Adipocyte (in vitro differentiated cells): ENCODE results near the gene CNTNAP4.

Experiments
- DNase-seq: peaks from one replicate; pipeline ENCODE4 v3.0.0-alpha.2; 2015; ENCODE audit warnings: low read depth
- H3K27me3 ChIP-seq: replicated peaks from 2 replicates; pipeline ENCODE4 v1.7.0; 2013; ENCODE audit warnings: mild to moderate bottlenecking, low read length, moderate library complexity; ENCODE audit not compliant: control insufficient read depth, insufficient read depth
- H3K36me3 ChIP-seq: 2 replicates; pipeline ENCODE4 v1.7.0; 2013; ENCODE audit warnings: low read length, mild to moderate bottlenecking, moderate library complexity; ENCODE audit not compliant: control insufficient read depth, insufficient read depth, severe bottlenecking
- H3K4me1 ChIP-seq: 2 replicates; pipeline ENCODE4 v1.7.0; 2013; ENCODE audit warnings: mild to moderate bottlenecking, low read length, moderate library complexity; ENCODE audit not compliant: control insufficient read depth, insufficient read depth
- H3K4me3 ChIP-seq: 2 replicates; pipeline ENCODE4 v1.7.0; 2013; ENCODE audit warnings: mild to moderate bottlenecking, low read length, moderate library complexity
- H3K9ac ChIP-seq: 2 replicates; pipeline ENCODE4 v1.7.0; 2013; ENCODE audit warnings: mild to moderate bottlenecking, low read length, moderate library complexity
- H3K9me3 ChIP-seq: 2 replicates; pipeline ENCODE4 v1.7.0; 2013; ENCODE audit warnings: mild to moderate bottlenecking, low read length, moderate library complexity; ENCODE audit not compliant: control insufficient read depth

CNTNAP4 gene

DNA sequence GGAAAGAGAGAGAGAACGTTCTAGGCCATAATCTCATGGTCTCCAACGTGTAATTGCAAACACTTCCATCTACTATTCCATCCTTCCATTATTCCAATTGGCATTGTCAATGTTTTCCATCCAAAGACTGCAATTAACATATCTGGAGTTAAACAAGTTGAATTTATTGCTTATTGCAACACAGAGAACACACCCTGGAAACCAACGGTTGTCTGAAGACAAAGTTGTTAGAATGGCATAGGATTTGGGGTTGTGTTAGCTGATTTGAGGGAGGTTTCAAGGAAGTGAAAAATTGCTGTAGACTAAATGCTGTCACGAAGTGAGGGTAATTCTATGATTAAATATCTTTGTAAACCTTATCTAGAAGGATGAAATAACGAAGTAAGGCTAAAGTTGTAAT lies 178.8 kb downstream of the CNTNAP4 start:
- Histone ChIP-seq H3K4me3 (no peak overlapping the region), H3K4me1 (no peaks in the 10 kb centered on the region), H3K9ac (no peak overlapping the region), H3K27me3 (no peaks in the 10 kb centered on the region), H3K9me3 (no peaks in the 10 kb centered on the region), H3K36me3 (no peaks in the 10 kb centered on the region)
- no peak for DNase-seq

DNA sequence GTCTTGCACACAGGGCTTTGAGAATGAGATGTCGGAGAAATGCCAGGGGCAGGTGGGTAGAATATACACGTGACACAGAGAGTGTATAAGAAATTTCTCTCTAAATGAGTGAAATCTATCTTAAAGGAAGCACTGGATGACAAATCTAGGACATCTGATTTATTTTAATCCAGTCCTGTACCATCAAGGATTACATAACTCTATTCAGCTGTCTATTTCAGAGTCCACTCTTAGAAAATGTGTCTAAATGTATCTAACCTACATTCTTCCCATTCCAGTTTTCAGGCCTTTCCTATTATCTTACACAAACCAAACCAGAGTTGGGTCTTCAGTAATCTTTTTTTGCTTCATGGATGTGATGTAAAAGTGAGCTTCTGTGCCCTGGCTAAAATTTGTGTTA lies 181.9 kb downstream of the CNTNAP4 start:
- no peak overlapping the region for H3K4me3 ChIP-seq
- no peak for DNase-seq

DNA sequence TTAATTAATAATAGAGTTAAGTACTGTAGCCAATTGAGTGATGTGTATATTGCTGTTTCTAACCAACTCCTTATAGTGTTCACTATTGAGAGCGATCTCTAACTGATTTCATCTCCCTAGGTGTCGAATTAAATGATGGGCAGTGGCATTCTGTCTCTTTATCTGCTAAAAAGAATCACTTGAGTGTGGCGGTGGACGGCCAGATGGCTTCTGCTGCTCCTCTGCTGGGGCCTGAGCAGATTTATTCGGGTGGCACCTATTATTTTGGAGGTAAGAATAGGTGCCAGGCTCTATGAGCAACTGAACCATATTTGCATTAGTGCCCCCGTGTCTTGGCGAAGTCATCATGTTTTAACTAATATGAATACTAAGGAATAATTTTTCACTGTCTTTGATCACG lies 184.6 kb downstream of the CNTNAP4 start:
- H3K4me1 ChIP-seq, result no peaks in the 10 kb centered on the region
- no peaks in the 10 kb centered on the region for H3K36me3 ChIP-seq
- no peak for DNase-seq
- no peak overlapping the region for H3K9ac ChIP-seq
- no peaks in the 10 kb centered on the region for H3K9me3 ChIP-seq
- no peaks in the 10 kb centered on the region for H3K27me3 ChIP-seq
- no peak overlapping the region for H3K4me3 ChIP-seq

More for the DNA sequence above, 181.9 kb downstream of the CNTNAP4 start:
- Histone ChIP-seq H3K36me3 (no peaks in the 10 kb centered on the region), H3K9me3 (no peaks in the 10 kb centered on the region), H3K4me1 (no peaks in the 10 kb centered on the region), H3K27me3 (no peaks in the 10 kb centered on the region), H3K9ac (no peak overlapping the region)

DNA sequence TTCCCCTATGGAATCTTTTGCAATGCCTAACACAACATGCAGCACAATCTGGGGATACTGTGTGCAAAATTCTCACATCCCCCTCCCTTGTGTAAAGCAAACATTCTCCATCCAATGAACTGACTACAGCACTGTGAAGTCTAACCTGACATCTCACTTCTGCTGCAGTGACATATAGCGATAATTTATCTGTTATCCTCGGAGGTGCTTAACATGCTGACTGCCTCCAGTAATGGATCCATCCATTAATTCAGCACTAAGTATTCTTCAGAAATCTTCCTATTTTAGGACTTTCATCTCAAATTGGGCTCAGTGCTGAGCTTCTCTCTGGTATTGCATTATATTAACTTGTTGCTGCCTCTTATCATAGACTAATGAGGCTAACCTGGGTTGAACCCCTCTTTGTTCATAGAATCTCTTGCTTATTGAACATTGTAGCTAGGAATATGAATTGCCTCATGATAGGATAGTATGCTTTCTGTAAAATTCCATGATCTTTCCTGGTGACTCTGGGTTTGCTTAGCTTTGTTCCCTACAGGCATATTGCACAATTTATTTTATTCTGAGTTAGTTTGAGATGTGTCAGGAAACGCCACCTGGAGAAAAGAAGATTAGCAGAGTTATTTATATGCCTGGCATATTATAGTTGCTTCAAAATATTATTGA lies 187.9 kb downstream of the CNTNAP4 start:
- H3K4me1 ChIP-seq, result no peaks in the 10 kb centered on the region
- H3K27me3 ChIP-seq, result no peaks in the 10 kb centered on the region
- H3K9ac ChIP-seq, result no peak overlapping the region
- H3K4me3 ChIP-seq, result no peak overlapping the region
- no peak for DNase-seq
- H3K9me3 ChIP-seq, result no peaks in the 10 kb centered on the region
- no peaks in the 10 kb centered on the region for H3K36me3 ChIP-seq

DNA sequence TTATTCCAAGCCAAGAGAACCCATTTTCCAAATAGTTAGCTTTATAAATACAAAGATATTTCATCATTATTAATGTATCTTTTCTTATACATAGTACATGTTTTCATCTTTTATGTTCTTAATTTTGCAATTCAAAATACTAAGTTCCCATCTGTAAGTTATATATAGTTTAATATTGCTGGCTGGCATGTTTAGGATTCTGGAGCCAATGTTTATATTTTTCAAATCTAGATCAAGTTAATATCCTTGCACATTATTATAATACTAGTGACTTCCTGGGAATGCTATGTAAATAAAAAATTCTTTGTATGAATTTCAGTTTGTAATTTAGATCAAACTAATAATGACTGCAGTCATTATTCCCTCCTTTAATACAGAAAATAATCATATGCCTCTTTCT lies 189.7 kb downstream of the CNTNAP4 start:
- Histone ChIP-seq H3K9me3 (no peaks in the 10 kb centered on the region), H3K27me3 (no peaks in the 10 kb centered on the region), H3K4me1 (no peaks in the 10 kb centered on the region), H3K4me3 (no peak overlapping the region), H3K36me3 (no peaks in the 10 kb centered on the region), H3K9ac (no peak overlapping the region)
- no peak for DNase-seq

DNA sequence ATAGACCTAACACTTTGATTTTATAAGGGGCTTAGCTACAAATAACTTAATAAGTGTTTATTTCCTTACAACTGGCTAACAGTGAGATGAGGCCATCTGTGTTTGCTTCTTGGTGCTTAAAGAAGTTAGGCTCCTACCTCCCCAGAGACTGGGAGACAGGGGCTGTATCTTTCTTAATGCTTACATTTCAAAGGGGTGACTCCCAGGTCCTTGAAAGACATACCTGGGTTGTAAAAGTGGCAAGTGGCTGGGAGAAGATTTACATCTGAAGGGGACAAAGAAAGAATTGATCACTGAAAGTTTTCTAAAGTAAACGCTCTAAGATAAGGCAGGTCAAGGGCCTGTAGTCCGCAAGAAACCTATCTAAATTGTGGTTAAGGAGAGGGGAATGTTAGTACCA lies 196.8 kb downstream of the CNTNAP4 start:
- no peak for DNase-seq
- H3K4me3 ChIP-seq, result no peak overlapping the region
- no peaks in the 10 kb centered on the region for H3K36me3 ChIP-seq
- H3K9me3 ChIP-seq, result no peaks in the 10 kb centered on the region
- H3K27me3 ChIP-seq, result no peaks in the 10 kb centered on the region
- no peaks in the 10 kb centered on the region for H3K4me1 ChIP-seq
- no peak overlapping the region for H3K9ac ChIP-seq

DNA sequence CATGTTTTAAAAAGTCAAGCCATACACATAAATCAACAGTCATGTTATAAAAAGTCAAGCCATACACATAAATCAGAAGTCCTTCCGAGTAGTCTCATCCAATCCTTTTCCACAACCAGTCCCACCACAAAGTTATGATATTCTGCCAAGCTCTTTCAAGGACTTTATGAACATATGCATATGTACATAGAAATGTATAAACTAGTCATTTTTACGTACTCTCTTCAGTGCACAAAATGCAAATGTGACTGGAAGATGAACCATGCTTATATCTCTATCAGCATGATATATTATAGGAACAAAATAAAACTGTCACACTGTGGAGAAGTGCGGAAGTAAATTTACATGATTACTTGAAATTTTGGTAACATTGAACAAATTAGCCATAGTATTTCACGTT lies 200.9 kb downstream of the CNTNAP4 start:
- Histone ChIP-seq H3K4me1 (no peaks in the 10 kb centered on the region), H3K4me3 (no peak overlapping the region), H3K9ac (no peak overlapping the region), H3K9me3 (no peaks in the 10 kb centered on the region), H3K27me3 (no peaks in the 10 kb centered on the region), H3K36me3 (no peaks in the 10 kb centered on the region)
- no peak for DNase-seq

DNA sequence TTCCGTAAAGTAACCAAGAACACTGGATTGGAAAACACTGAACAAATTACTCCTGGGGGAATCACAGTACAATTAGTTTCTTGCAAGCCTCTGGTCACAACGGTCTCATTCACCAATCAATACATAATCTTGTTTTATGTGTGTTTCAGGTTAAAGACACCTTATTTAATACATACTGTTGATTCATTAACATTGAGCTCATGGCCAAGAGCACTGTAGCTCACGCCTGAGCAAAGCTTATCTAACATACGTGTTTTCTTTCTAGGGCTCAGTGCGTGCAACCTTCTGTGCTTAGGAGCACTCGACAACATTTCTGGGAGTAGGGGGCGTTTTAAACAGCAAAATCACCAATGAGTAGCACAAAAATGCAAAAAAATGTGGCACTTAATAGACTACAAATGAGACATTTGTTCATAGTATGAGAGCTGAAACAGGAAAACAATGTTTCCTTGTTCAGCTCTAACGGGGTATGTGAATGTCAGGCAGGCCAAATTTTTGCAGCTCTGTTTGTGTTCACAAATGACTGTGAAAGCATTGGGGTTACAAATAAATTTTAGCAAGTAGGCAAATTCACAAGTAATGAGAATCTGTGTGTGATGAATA lies 206.2 kb downstream of the CNTNAP4 start:
- no peak overlapping the region for H3K9ac ChIP-seq
- H3K9me3 ChIP-seq, result no peaks in the 10 kb centered on the region
- H3K4me1 ChIP-seq, result no peaks in the 10 kb centered on the region
- no peaks in the 10 kb centered on the region for H3K27me3 ChIP-seq
- H3K36me3 ChIP-seq, result no peaks in the 10 kb centered on the region
- no peak for DNase-seq
- H3K4me3 ChIP-seq, result no peak overlapping the region

DNA sequence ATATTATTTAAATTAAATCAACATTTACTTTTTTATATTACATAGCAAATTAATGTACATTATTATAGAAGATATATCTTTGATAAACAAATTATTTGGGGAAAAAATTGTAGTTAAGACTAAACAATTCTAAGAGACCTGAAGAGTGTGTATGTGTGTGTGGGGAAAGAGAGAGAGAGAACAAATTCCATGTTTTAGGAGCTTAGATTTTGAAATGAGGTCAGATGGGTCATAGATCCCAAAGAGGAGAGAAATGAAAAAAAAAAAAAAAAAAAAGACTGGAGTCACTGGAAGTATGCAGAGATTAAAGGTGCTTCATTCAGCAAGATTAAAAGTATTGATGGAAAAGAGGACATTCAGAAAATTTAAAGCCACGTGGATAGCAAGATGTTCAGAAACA lies 206.8 kb downstream of the CNTNAP4 start:
- H3K36me3 ChIP-seq, result no peaks in the 10 kb centered on the region
- no peaks in the 10 kb centered on the region for H3K9me3 ChIP-seq
- no peak for DNase-seq
- H3K4me1 ChIP-seq, result no peaks in the 10 kb centered on the region
- no peak overlapping the region for H3K4me3 ChIP-seq
- H3K27me3 ChIP-seq, result no peaks in the 10 kb centered on the region
- no peak overlapping the region for H3K9ac ChIP-seq

DNA sequence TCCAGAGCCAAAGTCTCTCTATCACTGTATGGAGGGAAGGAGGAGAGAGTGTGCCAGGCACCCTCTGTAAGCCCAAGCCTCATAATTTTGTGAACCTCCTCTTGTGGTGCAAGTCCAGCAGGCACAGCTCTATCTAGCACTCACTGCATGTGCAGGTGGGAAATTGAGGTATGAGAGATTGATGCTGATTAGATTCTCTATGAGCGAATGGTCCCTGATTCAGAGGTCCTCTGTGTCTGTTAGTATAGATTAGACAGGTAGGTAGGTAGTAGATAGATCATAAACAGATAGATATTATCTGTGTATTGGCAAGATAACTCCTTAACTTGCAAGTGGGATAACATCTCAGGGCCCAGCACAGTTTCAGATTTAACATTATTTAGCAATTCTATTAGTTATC lies 209.5 kb downstream of the CNTNAP4 start:
- H3K9me3 ChIP-seq, result no peaks in the 10 kb centered on the region
- H3K27me3 ChIP-seq, result no peaks in the 10 kb centered on the region
- no peak for DNase-seq
- H3K4me3 ChIP-seq, result no peak overlapping the region
- H3K36me3 ChIP-seq, result no peaks in the 10 kb centered on the region
- H3K9ac ChIP-seq, result no peak overlapping the region
- H3K4me1 ChIP-seq, result no peaks in the 10 kb centered on the region

DNA sequence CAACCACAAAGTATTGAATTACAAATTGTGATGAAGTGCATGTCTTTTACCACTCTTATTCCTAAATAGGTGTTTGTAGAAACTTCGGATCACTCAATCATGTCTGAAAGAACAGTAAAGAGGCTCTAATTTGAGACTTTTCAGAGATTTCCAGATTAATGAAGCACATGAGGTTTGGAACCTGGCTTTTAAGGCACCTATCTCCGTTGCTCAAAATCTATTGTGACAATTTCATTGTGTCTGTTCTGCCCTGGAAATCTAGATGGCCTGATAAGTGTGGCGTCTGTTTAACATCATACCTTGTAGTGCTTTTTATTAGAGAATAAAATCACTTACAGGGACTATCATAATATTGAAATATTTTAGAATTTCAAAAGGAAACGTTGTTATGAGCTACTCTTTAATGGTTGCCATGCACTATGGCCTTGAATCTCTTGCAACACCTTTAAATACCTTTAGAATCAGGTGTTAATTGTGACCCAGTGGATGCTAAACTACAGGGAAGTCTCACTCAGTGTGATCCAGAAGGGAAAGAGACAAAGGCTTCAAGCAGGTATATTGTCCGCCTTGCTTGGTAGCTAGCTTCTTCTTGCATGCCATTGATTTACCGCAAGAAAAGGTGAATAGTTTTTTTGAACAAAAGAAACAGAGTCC lies 210.3 kb downstream of the CNTNAP4 start:
- H3K36me3 ChIP-seq, result no peaks in the 10 kb centered on the region
- no peaks in the 10 kb centered on the region for H3K27me3 ChIP-seq
- DNase-seq, result no peak
- no peaks in the 10 kb centered on the region for H3K9me3 ChIP-seq
- no peak overlapping the region for H3K9ac ChIP-seq
- no peaks in the 10 kb centered on the region for H3K4me1 ChIP-seq
- H3K4me3 ChIP-seq, result no peak overlapping the region
